Middle frontal gyrus (tissue), 1 donor: ENCODE data around the gene AFDN.

Experiments used
- DNase-seq: peaks from one replicate; pipeline ENCODE4 v3.0.0-alpha.2; 2015; ENCODE audit warnings: low spot score; ENCODE audit errors: extremely low spot score

AFDN gene

GRCh38 chr6:167912494-167912893 is 85.8 kb downstream of the AFDN start:
- DNase-seq: no peak

GRCh38 chr6:167913699-167914098 is 87.0 kb downstream of the AFDN start:
- DNase-seq: no peak

GRCh38 chr6:167915139-167915538 is 88.4 kb downstream of the AFDN start:
- DNase-seq: no peak

DNA sequence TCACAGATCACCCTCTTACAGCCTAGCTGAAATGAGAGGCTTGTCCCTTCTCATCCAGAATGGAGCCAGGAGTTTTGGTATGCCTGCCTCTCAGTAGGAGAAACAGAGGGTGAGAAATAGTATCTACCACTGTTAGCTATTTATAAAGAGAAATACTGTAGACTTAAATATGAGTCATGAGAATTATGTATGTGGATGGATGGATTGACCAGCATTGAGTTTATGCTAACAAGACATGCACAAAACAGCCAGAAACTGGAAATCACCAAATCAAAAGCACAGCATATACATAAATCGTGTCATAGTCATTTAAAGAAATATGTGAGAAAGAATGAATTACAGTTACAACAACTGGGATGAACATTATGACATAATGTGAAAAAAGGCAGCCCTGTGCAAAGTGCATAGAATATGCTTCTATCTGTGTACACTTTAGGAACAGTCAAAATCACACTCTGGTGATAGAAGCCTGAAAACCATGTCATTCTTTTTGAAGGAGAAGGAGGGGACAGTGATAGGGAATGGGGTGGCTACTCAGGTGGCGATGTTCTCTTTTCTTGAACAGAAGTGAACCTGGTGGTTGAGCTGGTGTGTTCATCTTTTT is 90.9 kb downstream of the AFDN start:
- no peak for DNase-seq

DNA sequence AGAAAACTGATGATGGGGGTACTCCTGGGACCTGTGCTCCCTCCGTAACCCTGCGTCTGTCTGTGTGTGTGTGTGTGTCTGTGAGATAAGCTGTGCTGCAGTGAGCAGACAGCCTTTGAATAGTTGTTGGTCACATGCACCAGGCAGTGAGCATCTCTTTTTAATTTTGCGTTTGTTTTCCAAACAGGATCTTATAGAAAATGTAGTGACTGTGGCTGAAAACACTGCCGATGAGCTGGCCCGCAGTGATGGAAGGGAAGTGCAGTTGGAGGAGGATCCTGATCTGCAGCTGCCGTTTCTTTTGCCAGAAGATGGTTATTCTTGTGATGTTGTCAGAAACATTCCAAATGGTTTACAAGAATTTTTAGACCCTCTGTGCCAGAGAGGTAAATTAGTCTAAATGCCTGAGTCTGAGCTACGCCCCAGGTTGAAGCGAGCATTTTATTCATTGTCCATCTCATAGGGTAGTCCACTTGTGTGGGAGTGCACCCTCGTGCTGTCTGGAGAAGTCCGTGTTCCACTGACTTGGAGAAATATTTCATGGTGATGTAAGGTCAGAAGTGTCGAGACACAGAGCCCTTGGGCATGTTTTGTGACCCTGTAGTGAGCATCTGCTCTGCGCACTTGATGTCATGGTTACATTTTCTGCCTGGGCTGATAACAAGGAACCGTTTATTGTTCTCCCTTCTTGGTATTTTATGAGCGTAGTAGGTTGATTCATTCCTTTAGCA is 92.0 kb downstream of the AFDN start:
- DNase-seq: no peak

- DNase-seq: no peak
Measured at GRCh38 chr6:167919349-167919748, 92.6 kb downstream of the AFDN start.

GRCh38 chr6:167920165-167920564 is 93.5 kb downstream of the AFDN start:
- DNase-seq: no peak

DNA sequence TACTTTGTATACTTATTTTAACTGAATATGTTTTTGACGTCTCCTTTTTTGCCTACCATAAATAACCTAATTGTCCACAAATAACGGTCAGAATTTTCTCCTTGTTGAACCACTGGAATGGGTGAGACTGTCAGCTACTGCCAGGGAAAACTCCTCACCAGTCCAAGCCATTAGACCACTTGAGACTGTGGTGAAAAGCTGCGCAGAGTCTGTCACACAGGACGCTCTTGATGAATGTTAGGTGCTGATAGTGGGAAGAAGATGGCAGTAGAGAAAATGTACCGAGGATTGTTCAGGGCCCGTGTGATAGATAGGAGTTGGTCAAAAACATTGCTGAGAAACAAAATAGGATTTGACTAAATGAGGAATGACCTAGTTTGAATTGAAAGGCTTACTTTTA is 95.1 kb downstream of the AFDN start:
- DNase-seq: no peak

DNA sequence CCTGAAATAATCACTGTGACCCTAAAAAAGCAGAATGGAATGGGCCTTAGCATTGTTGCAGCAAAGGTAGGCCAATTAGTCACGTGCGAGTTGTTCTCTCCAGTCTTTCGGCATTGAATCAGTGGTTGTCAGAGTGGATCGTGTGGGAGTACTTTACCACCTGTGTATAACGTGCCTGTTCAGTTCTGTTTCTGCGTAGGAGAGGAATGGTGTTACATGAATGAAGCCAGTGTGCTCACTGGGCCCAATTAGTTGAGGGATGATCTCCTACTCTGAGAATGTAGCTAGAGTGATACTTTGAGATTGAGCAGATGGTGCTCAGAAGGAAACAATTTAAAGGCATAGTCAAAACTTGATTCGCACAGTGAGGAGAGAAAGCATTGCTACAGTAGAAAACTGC is 98.3 kb downstream of the AFDN start:
- DNase-seq: no peak

DNA sequence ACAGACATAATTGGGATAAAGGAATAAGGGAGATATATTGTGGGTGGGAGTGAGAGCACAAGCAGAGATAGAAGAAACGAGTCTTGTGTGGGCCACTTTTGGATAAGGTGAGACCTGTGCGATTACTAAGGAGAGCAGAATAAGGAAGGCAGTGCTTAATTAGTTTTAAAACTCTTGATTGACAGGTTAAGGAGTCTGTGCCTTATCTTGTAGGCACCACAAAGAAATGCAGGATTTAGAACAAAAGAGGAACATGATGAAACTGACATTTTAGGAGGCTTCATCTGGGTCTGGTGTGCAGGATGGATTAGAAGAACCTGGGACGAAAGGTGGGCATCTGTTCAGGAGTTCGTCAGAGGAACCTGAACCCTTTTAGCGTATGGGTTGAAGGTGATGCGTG is 100.5 kb downstream of the AFDN start:
- no peak for DNase-seq

DNA sequence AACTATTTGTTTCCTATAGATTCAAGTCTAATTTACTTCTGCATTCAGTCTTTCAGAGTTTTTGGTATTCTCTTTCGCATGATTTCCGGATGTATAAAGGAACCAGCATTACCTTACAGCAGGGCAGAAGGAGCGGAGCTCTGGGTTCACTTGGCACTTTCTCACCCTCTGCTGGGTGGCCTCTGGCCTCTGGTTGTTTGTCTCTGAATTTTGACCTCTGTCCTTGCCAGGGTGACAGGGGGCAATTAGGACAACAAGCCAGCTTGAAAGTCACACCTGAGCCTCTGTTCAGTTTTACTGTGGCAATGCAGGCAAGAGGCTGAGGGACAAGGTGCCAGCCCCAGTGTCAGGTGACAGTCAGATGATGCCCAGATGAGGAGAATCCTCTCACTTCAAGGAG is 101.4 kb downstream of the AFDN start:
- no peak for DNase-seq

GRCh38 chr6:167930295-167930694 is 103.6 kb downstream of the AFDN start:
- DNase-seq: no peak

- no peak for DNase-seq
Measured at GRCh38 chr6:167932468-167933276, 106.0 kb downstream of the AFDN start.

DNA sequence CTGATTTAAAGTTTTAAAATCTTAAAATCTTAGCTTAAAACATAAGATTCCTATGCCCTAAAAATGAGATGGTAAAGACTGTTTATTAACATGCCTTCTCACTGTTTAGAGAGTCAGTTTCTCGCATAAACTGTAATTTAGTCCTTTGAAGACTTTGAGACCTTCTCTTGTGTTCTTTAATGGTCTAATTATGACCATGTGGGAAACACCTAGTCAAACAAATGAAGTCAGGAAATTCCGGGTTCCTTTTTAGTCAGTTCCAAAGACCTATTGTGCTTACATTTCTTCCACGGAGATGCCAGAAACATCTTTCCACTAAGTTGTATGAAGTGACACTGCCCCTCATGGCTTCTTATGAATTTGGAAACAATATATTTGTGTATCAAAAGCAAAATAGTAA is 106.6 kb downstream of the AFDN start:
- DNase-seq: no peak

- no peak for DNase-seq
Measured at GRCh38 chr6:167933847-167934246, 107.1 kb downstream of the AFDN start.

GRCh38 chr6:167934426-167934864 is 107.7 kb downstream of the AFDN start:
- no peak for DNase-seq

DNA sequence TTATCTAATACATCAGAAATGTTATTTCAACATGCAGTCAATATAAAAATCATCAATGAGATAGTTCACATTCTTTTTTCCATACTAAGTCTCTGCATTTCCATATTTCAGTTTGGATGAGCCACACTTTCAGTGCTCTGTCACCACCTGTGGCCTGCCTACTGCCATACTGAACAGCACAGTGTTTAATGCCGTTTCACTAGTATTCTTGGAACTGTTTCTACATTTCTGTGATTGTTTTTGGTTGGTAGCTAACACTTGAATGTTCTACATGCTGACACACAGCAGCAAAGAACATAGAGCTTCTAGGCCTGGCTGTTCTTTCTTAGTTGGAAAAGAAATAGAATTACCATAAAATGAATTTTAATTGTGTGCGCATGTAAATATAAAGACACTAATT is 109.3 kb downstream of the AFDN start:
- no peak for DNase-seq

- no peak for DNase-seq
Measured at GRCh38 chr6:167937301-167937700, 110.6 kb downstream of the AFDN start.

GRCh38 chr6:167937948-167938911 is 111.5 kb downstream of the AFDN start:
- DNase-seq: no peak

DNA sequence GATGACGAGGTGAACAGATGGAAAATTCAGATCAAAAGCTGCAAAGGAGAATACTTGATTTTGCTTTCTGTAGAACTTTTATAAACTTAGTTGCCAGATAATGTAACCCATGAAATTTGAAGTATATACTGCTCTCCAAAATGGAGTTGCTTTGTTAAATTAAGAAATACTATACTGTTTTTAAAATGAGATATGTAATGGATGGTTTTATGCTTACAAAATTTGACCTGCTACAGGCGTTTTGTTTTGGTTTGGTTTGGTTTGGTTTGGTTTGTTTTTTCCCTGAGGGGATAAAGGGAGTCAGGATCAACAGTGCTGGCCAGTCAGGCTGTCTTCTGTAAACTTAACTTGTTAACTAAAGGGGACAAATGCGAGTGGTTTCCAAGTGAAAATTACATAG is 115.1 kb downstream of the AFDN start:
- no peak for DNase-seq

- no peak for DNase-seq
Measured at GRCh38 chr6:167944130-167944529, 117.4 kb downstream of the AFDN start.
